Skin of body (tissue), 2 donors: ENCODE results near the gene GPRIN2. TPM values are rescaled to one million over a fixed set of nuclear protein-coding genes. Genes with fewer than 3 reads are reported as not detected.
"Not testable (repeated sequence)": the region's sequence is repeated elsewhere in the genome, so short reads cannot be mapped to it uniquely, and the experiment has no call there.

ENCODE experiments used
- DNase-seq: peaks from one replicate; lab custom pipeline; 2025; lab: John Stamatoyannopoulos, UW
- total RNA-seq: library from RNA; depleted of rRNA; stranded (reverse); fragments of >200 nt; gene quantifications from one replicate; pipeline ENCODE4 v1.2.3, GENCODE V29; 2014

The GPRIN2 gene
- total RNA-seq, 1 donor from 2014 or later = 2.8 TPM

GRCh38 chr10:46520941-46521340 is 35.5 kb downstream of the GPRIN2 start:
- no peak for DNase-seq

GRCh38 chr10:46520381-46520780 is 36.1 kb downstream of the GPRIN2 start:
- DNase-seq = no peak

GRCh38 chr10:46518028-46518725 is 38.3 kb downstream of the GPRIN2 start:
- DNase-seq = no peak

GRCh38 chr10:46517541-46517940 is 38.9 kb downstream of the GPRIN2 start:
- no peak for DNase-seq

GRCh38 chr10:46516660-46517416 is 39.6 kb downstream of the GPRIN2 start:
- no peak for DNase-seq

GRCh38 chr10:46515793-46516192 is 40.7 kb downstream of the GPRIN2 start:
- DNase-seq = no peak

GRCh38 chr10:46515366-46515765 is 41.1 kb downstream of the GPRIN2 start:
- DNase-seq = no peak

- DNase-seq = no peak
Observed at GRCh38 chr10:46514899-46515298, 41.6 kb downstream of the GPRIN2 start.

GRCh38 chr10:46514431-46514861 is 42.0 kb downstream of the GPRIN2 start:
- no peak for DNase-seq

GRCh38 chr10:46513333-46513732 is 43.1 kb downstream of the GPRIN2 start:
- not testable (repeated sequence) for DNase-seq

GRCh38 chr10:46512725-46513124 is 43.7 kb downstream of the GPRIN2 start:
- DNase-seq = not testable (repeated sequence)

- not testable (repeated sequence) for DNase-seq
Observed at GRCh38 chr10:46512002-46512401, 44.5 kb downstream of the GPRIN2 start.

Other genes with a start within 250 kb of the GPRIN2 start
- 51.0 TPM for gene ANXA8L1, start 180.9 kb downstream of the GPRIN2 start, total RNA-seq
- 0.10 TPM for gene NPY4R, start 90.7 kb downstream of the GPRIN2 start, total RNA-seq
- gene SYT15, start 22.5 kb upstream of the GPRIN2 start, total RNA-seq = 0.79 TPM